Fibroblast of the aortic adventitia (primary cell): ENCODE data around the gene TACSTD2. TPM values are rescaled to one million over a fixed set of nuclear protein-coding genes. Genes with fewer than 3 reads are reported as not detected.
"Not testable (repeated sequence)": the region's sequence is repeated elsewhere in the genome, so short reads cannot be mapped to it uniquely, and the experiment has no call there.

Experiments
- DNase-seq: peaks from one replicate; pipeline ENCODE4 v3.0.0-alpha.2; 2010; ENCODE audit warnings: low read depth
- H3K4me3 ChIP-seq: 2 replicates; pipeline ENCODE4 v1.5.1; 2011; ENCODE audit warnings: low read depth, mild to moderate bottlenecking, control low read depth, low read length, moderate library complexity
- CTCF ChIP-seq: IDR thresholded peaks from 2 replicates; pipeline ENCODE4 v1.5.1; 2011; ENCODE audit warnings: mild to moderate bottlenecking, low read length, control low read depth, inconsistent platforms; ENCODE audit not compliant: insufficient read depth
- total RNA-seq: library from RNA; depleted of rRNA; stranded (reverse); fragments of >200 nt; gene quantifications from 2 replicates; pipeline ENCODE4 v1.2.3, GENCODE V29; 2012; ENCODE audit warnings: low replicate concordance

Gene TACSTD2
- total RNA-seq, 1 donor: 0.36 TPM

GRCh38 chr1:58619286-58620054 is 42.4 kb upstream of the TACSTD2 start:
- peak; percentile 47 for DNase-seq

GRCh38 chr1:58618303-58618702 is 41.3 kb upstream of the TACSTD2 start:
- DNase-seq: peak; percentile 81
- H3K4me3 ChIP-seq: no peak overlapping the region
- no peak for TF ChIP-seq CTCF

More at GRCh38 chr1:58619286-58620054, 42.4 kb upstream of the TACSTD2 start:
- TF ChIP-seq CTCF: no peak
- H3K4me3 ChIP-seq: no peak overlapping the region

- DNase-seq: no peak
- no peak for TF ChIP-seq CTCF
- H3K4me3 ChIP-seq: no peak overlapping the region
These were observed 34.9 kb upstream of the TACSTD2 start for GRCh38 chr1:58611861-58612385.

GRCh38 chr1:58608945-58609344 is 31.9 kb upstream of the TACSTD2 start:
- TF ChIP-seq CTCF: no peak
- H3K4me3 ChIP-seq: no peak overlapping the region
- no peak for DNase-seq

- DNase-seq: no peak
- H3K4me3 ChIP-seq: no peak overlapping the region
These were observed 31.2 kb upstream of the TACSTD2 start for GRCh38 chr1:58608297-58608696.

GRCh38 chr1:58607391-58607790 is 30.3 kb upstream of the TACSTD2 start:
- H3K4me3 ChIP-seq: no peak overlapping the region
- no peak for DNase-seq
- no peak for TF ChIP-seq CTCF

More at GRCh38 chr1:58608297-58608696, 31.2 kb upstream of the TACSTD2 start:
- TF ChIP-seq CTCF: no peak

- not testable (repeated sequence) for H3K4me3 ChIP-seq, DNase-seq
These were observed 24.9 kb upstream of the TACSTD2 start for GRCh38 chr1:58601921-58602320.
